Panc1 (cell line): ENCODE results near the gene EXPH5. TPM values are rescaled to one million over a fixed set of nuclear protein-coding genes. Genes with fewer than 3 reads are reported as not detected.

Experiments used
- ATAC-seq: fragments of 200-7000 bp; cut with Tn5 transposase; 2 replicates; pipeline ENCODE4 v1.9.1; 2020; ENCODE audit warnings: mild to moderate bottlenecking, moderate library complexity
- BruUV-seq: library from RNA; stranded (reverse); fragments of 400-500 nt; replicated peaks from 2 replicates; lab custom pipeline; 2021; lab: Mats Ljungman, UMichigan
- CTCF ChIA-PET: fragments of 300-600 bp; sonication (Branson Sonifier 250); formaldehyde crosslinking; loops from one replicate; lab custom pipeline; 2022; ENCODE audit warnings: antibody characterized with exemption; lab: Charles Lee
- POLR2A ChIA-PET: fragments of 300-600 bp; sonication (Branson Sonifier 250); formaldehyde crosslinking; loops from one replicate; lab custom pipeline; 2022; ENCODE audit warnings: antibody characterized with exemption; lab: Charles Lee
- DNase-seq: peaks from one replicate; pipeline ENCODE4 v3.0.0-alpha.2; 2010; ENCODE audit warnings: low read depth, low spot score
- H3K27ac ChIP-seq: 2 replicates; pipeline ENCODE4 v1.5.1; 2011; ENCODE audit warnings: mild to moderate bottlenecking, low read length, inconsistent platforms
- H3K27me3 ChIP-seq: fragments of 200-500 bp; sonication (Bioruptor generic); 2 replicates; pipeline ENCODE4 v1.6.0; 2014; ENCODE audit warnings: low read length, inconsistent platforms; ENCODE audit not compliant: control insufficient read depth, insufficient read depth
- H3K36me3 ChIP-seq: fragments of 200-500 bp; sonication (Bioruptor generic); 2 replicates; pipeline ENCODE4 v1.5.1; 2014; ENCODE audit warnings: inconsistent platforms, mild to moderate bottlenecking, low read length, moderate library complexity; ENCODE audit not compliant: control insufficient read depth, insufficient read depth
- H3K4me1 ChIP-seq: 2 replicates; pipeline ENCODE4 v1.5.1; 2011; ENCODE audit warnings: inconsistent platforms, mild to moderate bottlenecking, low read length, moderate library complexity; ENCODE audit not compliant: control insufficient read depth, insufficient read depth
- H3K4me3 ChIP-seq, 2 experiments: 2 replicates each; pipeline ENCODE4 v1.5.1; 2011 to 2012; ENCODE audit warnings: low read depth in 2 of 2, low read length in 2 of 2, mild to moderate bottlenecking in 2 of 2, inconsistent platforms in 1 of 2, moderate library complexity in 1 of 2
- H3K9me3 ChIP-seq: fragments of 200-500 bp; sonication (Bioruptor generic); 2 replicates; pipeline ENCODE4 v1.5.1; 2014; ENCODE audit warnings: low read depth, mild to moderate bottlenecking, inconsistent platforms, low read length, moderate library complexity; ENCODE audit not compliant: control insufficient read depth, insufficient read depth
- CTCF ChIP-seq: fragments of 450-650 bp; IDR thresholded peaks from 2 replicates; pipeline ENCODE4 v1.5.1; 2017; ENCODE audit warnings: mild to moderate bottlenecking
- POLR2AphosphoS5 ChIP-seq: IDR thresholded peaks from 2 replicates; pipeline ENCODE4 v1.6.1; 2012; ENCODE audit warnings: mild to moderate bottlenecking, low read depth, low read length, moderate library complexity
- REST ChIP-seq, 2 experiments: IDR thresholded peaks; 2 replicates each; pipeline ENCODE4 v1.6.1; 2011 to 2012; ENCODE audit warnings: low read depth in 2 of 2, control low read depth in 1 of 2, low read length in 1 of 2, mild to moderate bottlenecking in 1 of 2, moderate library complexity in 1 of 2; ENCODE audit not compliant: insufficient read depth in 1 of 2
- SIN3A ChIP-seq: IDR thresholded peaks from 2 replicates; pipeline ENCODE4 v1.6.1; 2012; ENCODE audit warnings: low read depth, mild to moderate bottlenecking, low read length, moderate library complexity, borderline replicate concordance; ENCODE audit not compliant: insufficient read depth
- TCF7L2 ChIP-seq: IDR thresholded peaks from 2 replicates; pipeline ENCODE4 v1.6.1; 2011; ENCODE audit warnings: mild to moderate bottlenecking, low read depth, low read length, inconsistent platforms
- in situ Hi-C: cut with HindIII; loops from 2 replicates; pipeline ENCODE4 v1.10.0; 2016; ENCODE audit warnings: low sequenced_read_pairs, low pct_unique_long_range_greater_than_20kb
- intact Hi-C: fragments of 100-400 bp; cut with micrococcal nuclease; formaldehyde crosslinking; loops from one replicate; pipeline ENCODE4 v1.10.0; 2022; ENCODE audit not compliant: unreplicated experiment
- total RNA-seq: library from RNA; stranded (reverse); gene quantifications from one replicate; pipeline ENCODE4 v1.2.1, GENCODE V29; 2021; ENCODE audit not compliant: unreplicated experiment

The EXPH5 gene
- total RNA-seq, 1 experiment from 2014 or later = 0.85 TPM

DNA sequence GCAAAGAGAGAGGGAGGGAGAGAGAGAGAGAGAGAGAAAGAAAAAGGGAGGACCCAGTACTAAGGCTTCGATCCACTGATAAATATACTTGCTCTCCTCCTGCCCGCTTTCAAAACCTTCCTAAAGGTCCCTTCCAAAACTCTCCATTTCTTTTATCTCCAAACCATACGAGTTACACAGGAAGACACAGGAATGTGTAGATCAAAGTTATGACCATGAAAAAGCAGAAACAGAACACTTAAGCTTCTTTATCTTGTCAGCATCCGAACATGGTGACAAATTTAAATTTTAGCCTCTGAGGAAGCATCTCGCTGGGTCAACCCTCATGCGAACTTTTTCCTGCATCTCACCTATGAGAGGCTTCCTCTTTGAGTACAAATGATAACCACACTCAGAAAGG is 66.2 kb downstream of the EXPH5 start:
- Histone ChIP-seq H3K4me3 (no peak overlapping the region), H3K4me1 (no peaks in the 10 kb centered on the region), H3K27me3 (no peaks in the 10 kb centered on the region; the same call in 1 of the 2 replicates), H3K27ac (no peak overlapping the region), H3K36me3 (no peaks in the 10 kb centered on the region), H3K9me3 (no peaks in the 10 kb centered on the region)
- POLR2A ChIA-PET = no interaction called here
- in situ Hi-C loops = no loop called here
- no peak for TF ChIP-seq CTCF
- no peak for TF ChIP-seq SIN3A
- no peak for TF ChIP-seq POLR2AphosphoS5
- TF ChIP-seq REST (IDR thresholded peaks at IDR 0.05; ENCODE audit: insufficient read depth in 1 of 2, low read depth in 2 of 2, low read length in 1 of 2) = no peak
- no peak for TF ChIP-seq TCF7L2
- ATAC-seq (no peak), DNase-seq (no peak)
- intact Hi-C loops = no loop called here
- no TSS peak for BruUV-seq
- CTCF ChIA-PET = no interaction called here

DNA sequence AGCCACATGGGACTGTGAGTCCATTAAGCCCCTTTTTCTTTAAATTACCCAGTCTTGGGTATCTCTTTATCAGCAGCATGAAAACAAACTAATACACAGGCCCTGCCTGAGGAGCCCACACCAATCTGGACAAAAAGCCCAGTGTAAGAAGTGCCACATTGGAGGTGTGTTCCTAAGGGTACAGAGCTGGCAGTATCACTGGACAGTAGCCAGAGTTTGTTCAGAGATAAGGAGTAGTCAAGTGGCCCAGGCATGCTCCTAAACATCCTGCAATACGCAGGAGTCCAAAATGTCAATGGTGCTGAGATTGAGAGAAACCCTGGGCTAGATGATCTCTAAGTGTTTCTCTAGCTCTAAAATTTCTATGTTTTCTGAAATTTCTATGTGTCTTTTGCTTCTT is 68.4 kb downstream of the EXPH5 start:
- in situ Hi-C loops = no loop called here

More for the DNA sequence above, 68.4 kb downstream of the EXPH5 start:
- intact Hi-C loops = no loop called here
- Histone ChIP-seq H3K27me3 (peaks cover 3% of the 10 kb centered on the region; the same call in 1 of the 2 replicates), H3K36me3 (no peaks in the 10 kb centered on the region), H3K4me3 (no peak overlapping the region), H3K4me1 (no peaks in the 10 kb centered on the region), H3K9me3 (no peaks in the 10 kb centered on the region), H3K27ac (no peak overlapping the region)
- ChIA-PET CTCF (no interaction called here), POLR2A (no interaction called here)
- DNase-seq (no peak), ATAC-seq (no peak)
- no peak for TF ChIP-seq TCF7L2
- no peak for TF ChIP-seq REST (IDR thresholded peaks at IDR 0.05; ENCODE audit: insufficient read depth in 1 of 2, low read depth in 2 of 2, low read length in 1 of 2)
- no peak for TF ChIP-seq SIN3A
- no peak for TF ChIP-seq POLR2AphosphoS5
- TF ChIP-seq CTCF = no peak
- BruUV-seq = no TSS peak
